H1 (cell line): ENCODE measurements around the gene INPP5K. TPM values are rescaled to one million over a fixed set of nuclear protein-coding genes. Genes with fewer than 3 reads are reported as not detected.

Source experiments
- RFX5 ChIP-seq: IDR thresholded peaks from 2 replicates; pipeline ENCODE4 v1.6.1; 2011; ENCODE audit warnings: low read depth, low read length, improper control_type of control experiment, borderline replicate concordance
- polyA plus RNA-seq, 7 experiments: library from polyadenylated mRNA; depleted of rRNA in 3 of 7; stranded (reverse) in 5 of 7; unstranded in 2 of 7; fragments of >200 nt in 5 of 7; fragments of 200-250 nt in 2 of 7; gene quantifications; 1 replicate in 5 of 7; 2 replicates in 1 of 7; 4 replicates in 1 of 7; pipeline versions ENCODE4 v1.2.1 to v1.2.3, GENCODE V29; 2011 to 2013; ENCODE audit warnings: missing spikeins in 2 of 7, mixed read lengths in 2 of 7
- total RNA-seq: library from RNA; stranded (reverse); fragmentation: NEBNext Ultra II Directional; extraction: Animal tissue kit (Norgen Biotek cat#: 25700); gene quantifications from 2 replicates; pipeline ENCODE4 v1.2.1, GENCODE V29; 2021

The INPP5K gene
- total and polyA plus RNA-seq, 2 of the 8 experiments (the other 6 are each of a cell fraction or from before 2014, with no cell fraction given), result 21.0 to 24.1 TPM

- no peak for TF ChIP-seq RFX5
Measured at GRCh38 chr17:1565877-1566276, 49.5 kb upstream of the INPP5K start (continued).
